ENCODE data around the gene FADS3.
A peak's percentile ranks its signal among the peaks of the same experiment; 100 is the strongest.
"Not testable (repeated sequence)": the region's sequence is repeated elsewhere in the genome, so short reads cannot be mapped to it uniquely, and the experiment has no call there.

Gene FADS3

DNA sequence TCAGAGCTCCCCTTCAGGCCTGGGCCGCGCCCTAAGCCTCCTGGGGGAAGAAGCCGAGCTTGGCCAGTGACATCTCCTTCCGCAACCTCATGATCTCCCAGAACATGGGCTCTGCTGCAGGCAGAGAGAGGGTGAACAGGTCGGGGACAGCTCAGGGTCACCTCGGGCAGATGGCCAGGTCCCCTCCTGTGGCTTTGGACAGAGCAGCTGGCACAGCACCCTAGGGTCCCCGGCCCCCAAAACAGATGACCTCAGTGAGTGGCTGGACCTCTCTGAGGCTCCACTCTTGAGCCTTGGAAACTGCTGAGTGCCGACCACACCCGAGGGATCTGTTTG lies 6.9 kb upstream of the FADS3 start:
- DNase-seq (ENCODE audit: low spot score), result no peak

DNA sequence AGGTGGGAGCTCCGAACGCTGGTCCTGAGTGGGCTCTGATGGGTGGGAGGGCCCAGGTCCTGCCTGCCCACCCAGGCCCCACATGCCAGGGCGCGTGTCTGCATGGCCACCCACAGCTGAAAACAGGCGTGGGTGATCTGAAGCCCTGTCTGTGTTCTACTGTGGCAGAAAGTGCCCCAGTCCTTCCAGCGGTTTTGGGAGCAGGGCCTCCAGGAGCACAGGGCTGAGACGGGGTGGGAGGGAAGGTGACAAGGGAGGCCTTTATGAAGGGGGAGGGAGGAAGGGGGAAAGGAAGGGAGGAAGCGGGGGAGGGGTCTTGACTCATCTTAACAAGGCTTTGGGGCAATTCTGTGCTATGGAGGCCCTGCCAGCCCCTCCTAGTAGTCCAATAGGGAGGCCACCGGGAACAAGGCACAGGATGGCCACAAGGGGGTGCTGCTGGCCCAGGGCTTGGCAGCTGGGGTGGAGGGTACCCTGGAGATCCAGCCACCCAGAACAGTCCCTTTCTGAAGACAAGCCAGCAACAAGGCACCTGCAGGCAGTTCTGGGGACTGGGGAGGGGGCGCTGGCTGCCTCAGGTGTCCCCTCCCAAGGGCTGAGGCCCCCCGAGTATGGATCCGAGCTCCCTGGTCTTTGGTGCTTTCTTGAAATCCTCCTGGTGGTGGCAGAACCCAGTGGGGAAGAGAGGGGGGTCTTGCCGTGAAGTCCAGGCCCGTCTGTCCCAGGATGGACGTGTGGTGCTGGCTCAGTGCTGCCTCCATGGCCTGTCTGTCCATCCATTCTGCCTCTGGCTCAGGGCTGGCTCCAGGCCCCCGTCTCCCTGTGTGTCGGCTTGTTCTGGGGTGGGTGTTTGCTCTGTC lies 6.3 kb upstream of the FADS3 start:
- peak; percentile 100 for DNase-seq (ENCODE audit: low spot score)

DNA sequence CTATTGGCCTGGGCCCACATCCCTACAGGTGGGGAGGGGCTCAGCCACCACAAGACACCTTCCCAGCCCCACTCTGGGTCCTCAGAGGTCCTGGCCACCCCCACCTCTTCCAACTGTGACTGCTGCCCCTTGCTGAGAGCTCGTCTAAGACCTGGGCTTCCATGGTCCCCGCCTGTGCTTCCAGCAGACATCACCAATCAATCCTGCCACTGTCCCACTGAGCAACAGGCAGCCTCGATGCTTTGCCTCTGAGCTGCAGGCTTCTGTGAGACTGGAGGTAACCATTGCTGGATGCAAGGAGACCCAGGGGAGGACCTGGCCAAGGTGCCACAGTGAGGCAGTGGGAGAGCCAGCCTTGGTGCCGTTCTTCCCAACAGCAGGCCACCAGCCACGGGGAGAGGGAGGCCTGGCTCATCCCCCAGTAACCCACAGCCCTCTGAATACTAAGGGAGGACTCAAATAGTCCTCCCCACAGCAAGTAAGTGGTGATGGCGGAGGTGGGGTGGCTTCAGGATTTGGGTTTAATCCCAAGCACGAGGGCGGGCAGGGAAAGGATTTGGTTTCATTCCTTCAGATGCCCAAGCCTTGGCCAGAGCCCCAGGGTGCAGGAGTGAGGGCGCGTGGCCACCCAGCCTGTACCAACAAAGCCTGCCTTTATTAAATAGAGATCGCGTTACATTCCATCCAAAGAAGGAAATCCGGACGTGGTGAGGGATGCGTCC lies 5.5 kb upstream of the FADS3 start:
- DNase-seq (ENCODE audit: low spot score), result no peak

DNA sequence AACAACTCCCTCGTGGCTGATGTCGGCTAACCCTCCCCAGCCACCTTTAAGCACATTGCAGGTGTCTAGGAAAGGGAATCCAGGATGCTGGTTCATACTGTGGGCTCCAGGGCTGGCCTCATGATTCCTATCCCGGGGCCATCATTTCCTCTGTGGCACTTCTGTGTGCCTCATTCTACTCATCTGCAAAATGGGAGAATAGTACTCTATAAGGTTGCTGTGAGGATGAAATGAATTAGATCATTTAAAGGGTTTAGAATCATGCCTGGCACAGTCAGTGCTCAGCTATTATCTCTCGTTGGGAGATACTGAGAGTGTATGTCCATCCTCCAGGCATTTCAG lies 4.3 kb upstream of the FADS3 start:
- DNase-seq (ENCODE audit: low spot score), result no peak

DNA sequence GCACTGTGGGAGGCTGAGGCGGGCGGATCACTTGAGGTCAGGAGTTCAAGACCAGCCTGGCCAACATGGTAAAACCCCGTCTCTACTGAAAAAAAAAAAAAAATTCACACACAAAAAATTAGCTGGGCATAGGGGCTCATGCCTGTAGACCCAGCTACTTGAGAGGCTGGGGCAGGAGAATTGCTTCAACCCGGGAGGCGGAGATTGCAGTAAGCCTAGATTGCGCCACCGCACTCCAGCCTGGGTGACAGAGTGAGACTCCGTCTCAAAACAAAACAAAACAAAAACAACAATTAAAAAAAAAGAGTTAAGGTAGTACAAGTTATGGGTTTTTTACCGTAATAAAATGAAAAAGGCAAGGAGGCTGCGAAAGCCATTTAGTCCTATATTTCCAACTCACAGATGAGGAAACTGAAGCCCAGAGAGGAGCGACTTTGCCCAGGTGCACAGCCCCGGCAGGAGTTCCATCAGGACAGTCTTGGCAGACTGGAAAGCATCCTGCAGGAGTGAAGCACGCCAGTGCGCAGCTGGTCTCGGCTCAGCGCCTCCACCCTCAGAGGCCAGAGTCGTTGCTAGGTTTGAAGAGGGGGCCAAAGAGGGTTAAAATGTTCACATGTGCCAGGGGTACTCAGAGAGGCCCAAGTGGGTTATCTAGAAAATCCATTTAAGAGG lies 3.8 kb upstream of the FADS3 start:
- DNase-seq (ENCODE audit: low spot score), result no peak

DNA sequence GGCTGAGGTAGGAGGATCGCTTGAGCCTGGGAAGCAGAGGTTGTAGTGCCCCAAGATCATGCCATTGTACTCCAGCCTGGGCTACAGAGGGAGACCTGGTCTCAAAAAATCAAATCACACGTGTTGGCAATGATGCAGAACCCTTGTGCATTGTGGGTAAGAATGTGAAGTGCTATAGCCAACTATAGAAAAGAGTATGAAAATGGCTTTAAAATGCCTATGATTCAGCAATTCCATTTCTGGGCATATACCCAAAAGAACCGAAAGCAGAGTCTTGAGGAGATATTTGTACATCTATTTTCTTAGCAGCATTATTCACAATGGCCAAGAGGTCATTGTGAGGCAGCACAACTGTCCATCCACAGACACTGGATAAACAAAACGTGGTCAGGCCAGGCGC lies 2.6 kb upstream of the FADS3 start:
- DNase-seq (ENCODE audit: low spot score), result no peak

DNA sequence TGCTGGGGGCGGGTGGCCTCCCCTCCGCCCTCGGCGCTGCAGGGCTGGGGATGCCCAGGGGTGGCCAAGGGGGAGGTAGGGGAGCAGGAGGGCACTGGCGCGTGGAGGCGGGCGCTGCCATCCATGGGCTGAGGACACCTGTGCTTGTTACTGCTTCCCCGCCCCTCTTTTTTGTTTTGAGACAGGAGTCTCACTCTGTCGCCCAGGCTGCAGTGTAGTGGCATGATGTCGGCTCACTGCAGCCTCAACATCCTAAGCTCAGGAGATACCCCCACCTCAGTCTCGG lies 683 bp upstream of the FADS3 start:
- DNase-seq (ENCODE audit: low spot score), result no peak

DNA sequence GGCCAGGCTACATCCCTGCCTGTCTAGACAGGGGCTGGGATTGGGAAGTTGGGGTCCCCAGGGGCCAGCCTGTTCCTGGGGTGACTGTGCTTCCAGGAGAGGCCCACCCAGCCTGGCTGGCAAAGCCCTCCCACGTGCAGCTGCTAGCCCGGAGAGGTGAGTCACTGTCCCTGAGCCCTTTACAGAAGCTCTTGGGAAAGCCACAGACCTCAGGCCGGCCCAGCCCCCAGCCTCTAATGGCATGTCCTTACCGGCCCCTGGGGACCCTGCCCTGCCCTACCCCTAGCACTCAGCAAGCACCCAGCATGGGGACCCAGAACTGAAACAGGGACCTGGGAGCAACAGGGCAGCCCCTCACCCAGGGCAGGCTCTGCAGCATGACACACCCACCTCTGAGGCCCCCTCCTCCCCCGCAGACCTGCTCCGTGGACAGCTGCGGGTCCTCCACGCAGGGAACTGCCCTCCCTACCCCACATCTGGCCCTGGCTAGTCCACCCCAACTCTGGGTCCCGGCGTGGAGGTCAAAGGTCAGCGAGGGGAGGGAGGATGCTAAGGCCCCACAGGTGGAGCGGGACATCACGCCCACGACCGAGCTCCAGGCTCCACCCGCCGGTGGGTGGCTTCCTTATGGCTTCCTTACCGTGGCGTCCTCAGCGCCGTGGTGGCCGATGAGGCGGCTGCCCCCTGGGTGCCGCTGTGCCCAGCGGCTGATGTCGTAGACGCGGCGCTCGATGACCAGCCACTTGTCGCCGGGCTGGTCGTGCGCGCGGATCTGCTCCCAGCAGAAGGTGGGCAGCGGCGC lies 615 bp downstream of the FADS3 start:
- DNase-seq (ENCODE audit: low spot score), result peak; percentile 77

DNA sequence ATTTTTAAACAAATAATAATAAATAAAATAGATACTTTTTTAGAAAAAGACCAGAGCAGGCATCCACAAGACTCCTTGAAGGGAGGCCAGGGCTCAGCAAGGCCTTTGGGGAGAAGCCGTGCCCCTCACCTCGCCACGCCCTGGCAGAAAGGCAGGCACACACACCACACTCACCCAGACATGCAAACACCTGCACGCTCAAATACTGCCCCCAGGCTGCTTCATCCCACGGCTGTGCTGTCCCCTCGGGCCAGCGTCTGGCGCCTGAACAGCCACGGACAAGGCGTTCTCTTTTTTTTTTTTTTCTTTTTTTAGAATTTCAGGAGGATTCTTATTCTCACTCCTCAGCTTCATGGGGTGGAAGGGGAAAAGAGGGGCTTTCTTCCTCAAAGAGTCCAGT lies 1.5 kb downstream of the FADS3 start:
- no peak for DNase-seq (ENCODE audit: low spot score)

DNA sequence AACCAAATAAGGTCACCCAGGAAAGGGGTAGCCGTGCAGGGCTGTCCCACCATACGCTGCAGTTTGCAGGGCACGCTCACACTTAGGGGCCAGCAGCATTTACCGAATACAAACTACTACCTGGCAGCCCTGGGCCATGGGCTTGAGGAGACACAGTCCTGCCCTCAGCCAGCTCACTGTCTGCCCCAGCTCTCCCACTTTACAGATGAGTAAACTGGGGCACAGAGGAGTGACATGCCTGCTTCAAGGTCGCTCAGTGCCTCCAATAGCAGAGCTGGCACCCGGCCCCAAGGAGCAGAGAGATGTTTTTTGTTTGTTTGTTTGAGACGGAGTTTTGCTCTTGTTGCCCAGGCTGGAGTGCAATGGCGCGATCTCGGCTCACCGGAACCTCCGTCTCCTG lies 2.8 kb downstream of the FADS3 start:
- no peak for DNase-seq (ENCODE audit: low spot score)

DNA sequence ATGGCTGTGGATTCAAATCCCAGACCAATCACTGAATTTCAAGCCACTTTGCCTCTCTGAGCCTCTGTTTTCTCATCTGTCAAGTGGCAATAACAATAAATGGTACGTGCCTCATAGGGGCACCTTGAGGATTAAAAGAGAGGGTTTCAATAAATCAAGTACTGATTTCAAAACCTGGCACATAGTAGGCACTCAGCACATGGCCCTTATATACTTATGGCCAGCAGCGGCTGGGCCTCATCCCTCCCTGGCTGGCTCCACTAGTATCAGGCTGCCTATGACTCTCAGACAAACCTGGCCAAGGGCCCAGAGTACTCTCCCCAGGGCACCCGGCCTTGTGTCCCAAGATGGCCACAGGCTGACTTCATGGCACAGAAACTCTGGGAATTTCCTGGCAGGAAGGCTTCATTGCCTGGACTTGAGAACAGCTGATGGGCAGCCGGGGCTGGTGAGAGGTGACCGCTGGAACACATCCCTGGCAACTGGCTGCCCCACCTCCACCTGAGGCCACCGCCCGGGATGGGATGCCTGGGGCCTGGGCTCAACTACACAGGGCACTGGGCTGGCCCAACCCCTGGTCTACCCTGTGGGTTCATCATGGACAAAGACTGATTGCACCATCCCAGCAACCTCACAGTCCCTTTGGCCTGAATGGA lies 3.4 kb downstream of the FADS3 start:
- no peak for DNase-seq (ENCODE audit: low spot score)

DNA sequence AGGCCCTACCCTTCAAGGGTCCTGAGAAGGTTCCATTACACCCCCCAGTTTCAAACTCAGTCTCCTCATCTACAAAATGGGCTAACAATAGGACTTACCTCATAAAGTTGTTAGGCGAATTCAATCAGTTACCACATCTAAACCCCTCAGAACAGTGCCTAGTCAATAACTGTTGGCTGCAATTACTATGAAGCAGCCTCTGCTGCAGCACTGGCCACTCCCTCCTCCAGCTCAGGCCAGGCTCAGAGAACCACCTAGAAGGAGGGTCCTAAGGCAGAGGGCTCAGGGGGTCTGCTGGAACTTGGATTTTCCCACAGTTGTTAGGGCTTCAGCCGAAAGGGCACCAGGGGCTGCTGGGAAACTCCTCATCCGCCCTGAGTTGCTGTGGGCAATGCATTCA lies 4.7 kb downstream of the FADS3 start:
- DNase-seq (ENCODE audit: low spot score), result no peak

DNA sequence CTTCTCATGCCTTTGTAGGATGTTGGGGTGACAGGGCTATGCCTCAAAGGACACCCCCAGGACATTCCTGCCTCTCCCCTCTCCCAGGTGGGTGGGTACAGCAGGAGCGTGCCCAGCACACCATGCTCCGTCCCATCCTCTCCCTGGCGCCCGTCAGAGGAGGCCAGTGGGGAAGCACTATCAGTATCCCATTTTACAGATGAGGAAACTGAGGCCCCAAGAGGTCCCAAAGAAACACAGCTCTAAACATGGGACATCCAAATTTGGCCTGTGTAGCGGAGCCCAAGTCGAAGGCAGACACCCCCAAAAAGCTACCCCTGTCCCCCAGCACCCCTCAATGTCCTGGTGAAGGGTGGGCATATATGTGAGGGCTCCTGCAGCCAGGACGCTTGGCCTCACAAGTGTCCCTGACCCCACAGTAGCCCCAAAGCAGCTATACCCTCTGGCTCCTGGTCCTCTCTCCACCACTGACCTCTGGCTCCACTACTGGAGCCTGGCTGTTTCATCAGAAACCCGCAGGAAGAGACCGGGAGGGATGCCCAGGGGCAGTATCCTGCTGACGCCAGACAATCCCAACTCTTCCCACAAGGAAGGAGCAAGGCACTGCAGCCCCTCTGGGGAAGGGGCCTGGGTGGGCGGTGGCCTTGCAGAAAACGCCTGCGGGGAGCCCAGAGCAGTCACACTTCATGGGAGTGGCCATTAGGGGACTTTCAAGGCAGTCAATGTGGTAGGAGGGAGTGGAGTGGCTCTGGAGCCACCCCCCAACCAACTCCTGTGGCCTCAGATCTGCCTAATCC lies 5.4 kb downstream of the FADS3 start:
- DNase-seq (ENCODE audit: low spot score), result no peak

DNA sequence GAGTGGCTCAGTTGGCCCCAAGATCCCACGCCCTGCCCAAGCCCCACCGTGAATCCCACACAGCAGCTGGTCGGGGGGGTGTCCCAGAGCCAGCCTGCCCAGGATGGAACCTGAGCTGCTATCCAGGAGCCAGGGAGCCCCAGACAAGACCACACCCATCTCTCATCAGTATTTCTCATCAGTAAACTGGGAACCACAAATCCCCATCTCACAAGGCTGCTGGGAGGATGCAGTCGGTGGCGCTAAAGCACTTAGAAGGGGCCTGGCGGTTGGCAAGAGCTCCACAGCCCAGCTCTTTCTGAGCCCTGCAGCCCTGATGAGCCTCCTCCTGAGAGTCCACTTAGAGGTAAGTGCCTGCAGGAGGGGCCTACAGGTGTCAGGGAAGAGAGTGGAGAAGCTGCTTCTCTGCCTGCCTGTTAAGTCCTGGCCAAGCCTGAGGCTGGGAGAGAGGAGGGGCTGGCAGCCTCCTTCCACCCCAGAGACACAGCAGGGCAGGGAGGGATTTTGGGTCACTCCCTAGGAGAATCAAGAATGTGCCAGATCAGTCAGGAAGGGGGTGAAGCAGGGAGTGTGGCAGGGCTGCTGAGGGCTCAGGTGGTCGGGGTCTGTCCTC lies 6.1 kb downstream of the FADS3 start:
- no peak for DNase-seq (ENCODE audit: low spot score)

DNA sequence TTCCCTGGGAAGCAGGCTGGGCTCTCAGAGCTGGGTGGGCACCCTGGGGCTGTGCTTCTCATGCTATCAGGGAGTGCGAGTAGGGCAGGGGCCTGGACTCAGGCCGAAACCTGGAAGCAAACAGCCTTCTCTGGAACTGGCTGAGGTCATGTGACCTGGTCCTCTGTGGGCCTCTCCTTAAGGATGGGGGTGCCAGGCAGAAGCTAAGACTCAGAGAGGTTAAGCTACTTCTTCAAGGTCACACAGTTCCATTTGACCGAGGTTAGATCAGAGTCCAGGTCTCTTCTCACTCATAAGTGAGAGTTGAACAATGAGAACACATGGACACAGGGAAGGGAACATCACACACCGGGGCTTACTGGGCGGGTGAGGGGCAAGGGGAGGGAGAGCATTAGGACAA lies 7.4 kb downstream of the FADS3 start:
- no peak for DNase-seq (ENCODE audit: low spot score)

DNA sequence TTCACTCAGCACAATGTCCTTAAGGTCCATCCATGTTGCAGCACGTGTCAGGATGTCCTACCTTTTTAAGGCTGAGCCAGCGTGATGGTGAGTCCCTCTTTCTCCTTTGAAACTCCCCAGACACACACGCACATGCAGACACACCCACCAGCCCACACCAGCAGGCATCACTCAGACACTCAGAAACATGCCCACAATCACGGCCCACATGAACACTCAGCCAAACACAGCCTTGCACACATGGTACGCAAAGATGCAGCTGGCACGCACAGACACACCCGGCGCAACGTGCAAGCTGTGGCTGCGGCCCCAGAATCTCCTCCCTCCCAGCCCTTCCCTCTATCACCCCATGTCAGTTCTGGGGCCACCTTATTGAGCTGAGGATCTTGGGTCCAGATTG lies 8.0 kb downstream of the FADS3 start:
- DNase-seq (ENCODE audit: low spot score), result no peak

DNA sequence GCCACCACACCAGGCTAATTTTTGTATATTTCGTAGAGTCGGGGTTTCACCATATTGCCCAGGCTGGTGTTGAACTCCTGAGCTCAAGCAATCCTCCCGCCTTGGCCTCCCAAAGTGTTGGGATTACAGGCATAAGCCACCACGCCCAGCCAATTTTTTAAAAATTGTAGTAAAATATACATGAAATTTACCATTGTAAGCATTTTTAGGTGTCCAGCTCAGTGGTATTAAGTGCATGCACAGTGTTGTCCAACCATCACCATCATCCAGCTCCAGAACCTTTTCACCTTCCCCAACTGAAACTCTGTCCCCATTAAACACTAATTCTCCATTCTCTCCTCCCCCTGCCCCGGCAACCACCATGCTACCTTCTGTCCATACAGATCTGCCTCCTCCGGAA lies 8.5 kb downstream of the FADS3 start:
- no peak for DNase-seq (ENCODE audit: low spot score)

DNA sequence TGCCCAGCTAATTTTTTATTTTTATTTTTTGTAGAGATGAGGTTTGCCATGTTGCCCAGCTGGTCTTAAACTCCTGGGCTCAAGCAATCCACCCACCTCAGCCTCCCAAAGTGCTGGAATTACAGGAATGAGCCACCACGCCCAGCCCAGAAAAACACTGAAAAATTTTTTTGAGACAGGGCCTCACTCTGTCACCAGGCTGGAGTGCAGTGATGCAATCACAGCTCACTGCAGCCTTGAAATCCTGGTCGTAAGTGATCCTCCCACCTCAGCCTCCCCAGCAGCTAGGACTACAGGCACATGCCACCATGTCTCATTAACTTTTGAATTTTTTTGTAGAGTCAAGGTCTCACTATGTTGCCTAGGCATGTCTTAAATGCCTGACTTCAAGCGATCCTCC lies 9.1 kb downstream of the FADS3 start:
- DNase-seq (ENCODE audit: low spot score), result not testable (repeated sequence)

DNA sequence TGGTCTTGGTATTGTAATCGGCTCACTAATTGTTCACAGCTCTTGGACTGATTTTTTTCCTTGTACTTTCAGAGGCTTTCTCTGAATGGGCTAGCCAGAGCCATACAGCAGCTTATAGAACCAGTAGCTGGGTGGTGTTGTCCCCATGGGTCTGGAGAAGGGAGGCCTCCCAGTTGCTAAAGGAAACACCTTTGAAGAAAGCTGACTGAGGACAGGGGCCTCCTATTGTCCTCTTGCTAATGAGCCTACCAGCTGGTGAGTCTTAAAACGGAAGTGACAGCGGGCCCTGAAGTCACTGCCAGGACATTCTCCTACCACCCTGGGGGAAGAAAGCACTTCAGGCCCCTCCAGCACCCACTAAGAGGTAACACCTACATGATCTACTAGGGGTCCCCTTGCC lies 9.9 kb downstream of the FADS3 start:
- DNase-seq (ENCODE audit: low spot score), result no peak

DNA sequence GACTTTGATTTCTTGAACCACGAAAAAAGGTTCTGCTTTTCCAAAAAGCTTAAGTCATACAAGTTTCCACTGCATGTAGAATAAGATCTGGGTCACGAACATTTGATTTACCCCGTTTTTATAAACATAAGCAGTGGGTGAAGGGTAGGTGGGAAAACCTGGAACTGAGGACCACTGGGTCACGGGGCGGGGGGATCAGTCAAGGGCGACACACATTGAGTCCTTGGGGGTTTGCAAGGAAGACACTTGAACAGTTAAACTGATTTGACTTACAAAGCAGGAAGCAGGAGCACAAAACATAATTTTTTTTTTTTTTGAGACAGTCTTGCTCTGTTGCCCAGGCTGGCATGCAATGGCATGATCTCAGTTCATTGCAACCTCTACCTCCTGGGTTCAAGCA lies 10.9 kb downstream of the FADS3 start:
- DNase-seq (ENCODE audit: low spot score), result no peak

DNA sequence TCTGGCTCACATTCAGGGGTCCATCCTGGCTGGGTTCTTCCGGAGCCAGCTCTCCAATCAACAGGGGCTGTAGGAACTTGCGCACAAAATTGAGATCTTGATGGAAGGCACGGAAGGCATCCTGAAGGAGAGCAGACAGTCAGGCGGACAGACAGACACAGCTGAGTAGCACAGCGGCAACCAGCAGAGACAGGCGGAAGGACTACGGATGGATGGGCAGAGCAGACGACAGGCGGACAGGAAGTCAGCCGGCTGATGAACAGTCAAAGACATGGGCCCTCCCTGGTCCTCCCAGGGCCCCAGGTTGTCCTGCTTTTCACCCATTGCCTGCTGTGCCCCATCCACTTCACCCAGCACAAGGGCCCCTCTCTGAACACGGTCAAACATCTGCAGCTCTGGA lies 11.3 kb downstream of the FADS3 start:
- no peak for DNase-seq (ENCODE audit: low spot score)
